A549 (cell line): ENCODE results near the gene ZNF615. TPM values are rescaled to one million over a fixed set of nuclear protein-coding genes. Genes with fewer than 3 reads are reported as not detected.

Source experiments
- ATAC-seq, 2 experiments: fragments of 200-7000 bp in 1 of 2; fragments of >200 bp in 1 of 2; cut with Nextera tagmentation in 1 of 2; cut with Tn5 transposase in 1 of 2; 3 replicates each; pipeline versions ENCODE4 v1.8.0 to v1.9.1; 2018 to 2020; ENCODE audit warnings: mild to moderate bottlenecking in 1 of 2, moderate library complexity in 1 of 2
- CTCF ChIA-PET: fragments of 300-600 bp; sonication (Branson Sonifier 250); formaldehyde crosslinking; extraction: SDS; loops from one replicate; lab custom pipeline; 2021; ENCODE audit warnings: antibody characterized with exemption, inconsistent platforms; lab: Yijun Ruan, JAX
- POLR2A ChIA-PET: fragments of 350-600 bp; formaldehyde crosslinking; extraction: SDS; loops from one replicate; lab custom pipeline; 2021; ENCODE audit warnings: antibody characterized with exemption, inconsistent platforms; lab: Yijun Ruan, JAX
- DNase-seq, 2 experiments: peaks; one replicate each; pipeline versions ENCODE4 v3.0.0 to v3.0.0-alpha.2; 2011 to 2016; ENCODE audit warnings: low read depth in 1 of 2, low spot score in 1 of 2
- FAIRE-seq: peaks from 2 replicates; lab custom pipeline; 2011; peaks lifted over from hg19 to GRCh38; lab: Jason Lieb, UNC
- H3K27ac ChIP-seq, 2 experiments: fragments of >200 bp; sonication (Bioruptor Twin); formaldehyde crosslinking; 3 replicates each; pipeline ENCODE4 v1.5.1; 2016 to 2017
- H3K4me1 ChIP-seq: fragments of >200 bp; sonication (Bioruptor Twin); formaldehyde crosslinking; 3 replicates; pipeline ENCODE4 v1.6.1; 2016
- H3K4me2 ChIP-seq: fragments of >200 bp; sonication (Bioruptor Twin); formaldehyde crosslinking; 3 replicates; pipeline ENCODE4 v1.6.1; 2016
- H3K4me3 ChIP-seq: fragments of >200 bp; sonication (Bioruptor Twin); formaldehyde crosslinking; 3 replicates; pipeline ENCODE4 v1.5.1; 2016
- H3K9me3 ChIP-seq: fragments of >200 bp; sonication (Bioruptor Twin); formaldehyde crosslinking; 3 replicates; pipeline ENCODE4 v1.6.1; 2016
- CBX2 ChIP-seq: fragments of 200-600 bp; sonication (generic); IDR thresholded peaks from 2 replicates; pipeline ENCODE4 v1.6.1; 2016; ENCODE audit warnings: low read depth, mild to moderate bottlenecking, borderline replicate concordance
- CBX8 ChIP-seq: fragments of 200-600 bp; sonication (generic); IDR thresholded peaks from 2 replicates; pipeline ENCODE4 v1.6.1; 2016
- CHD4 ChIP-seq: fragments of 200-600 bp; sonication (generic); IDR thresholded peaks from 2 replicates; pipeline ENCODE4 v1.6.1; 2016; ENCODE audit warnings: antibody characterized with exemption, mild to moderate bottlenecking, borderline replicate concordance
- EHF ChIP-seq: fragments of 250-450 bp; sonication (Bioruptor Pico); IDR thresholded peaks from 2 replicates; pipeline ENCODE4 v1.5.0; 2020; ENCODE audit warnings: mild to moderate bottlenecking
- EHMT2 ChIP-seq: fragments of 200-600 bp; sonication (generic); IDR thresholded peaks from 2 replicates; pipeline ENCODE4 v1.6.1; 2016; ENCODE audit warnings: antibody characterized with exemption, low read depth, mild to moderate bottlenecking, moderate library complexity
- ESRRA ChIP-seq: fragments of 150-350 bp; IDR thresholded peaks from 2 replicates; pipeline ENCODE4 v1.6.1; 2014; ENCODE audit warnings: mild to moderate bottlenecking, low read length, borderline replicate concordance
- FOSB ChIP-seq: fragments of 250-450 bp; sonication (Bioruptor Pico); IDR thresholded peaks from 2 replicates; pipeline ENCODE4 v1.5.0; 2020; ENCODE audit warnings: mild to moderate bottlenecking, moderate library complexity
- FOSL2 ChIP-seq, 2 experiments: fragments of 450-650 bp in 1 of 2; fragments of >200 bp in 1 of 2; sonication (Bioruptor Twin) in 1 of 2; formaldehyde crosslinking; IDR thresholded peaks; 2 replicates each; pipeline versions ENCODE4 v1.5.0 to v1.6.1; 2016 to 2020; ENCODE audit warnings: mild to moderate bottlenecking in 1 of 2, moderate library complexity in 1 of 2
- HEYL ChIP-seq: fragments of 250-450 bp; sonication (Bioruptor Pico); IDR thresholded peaks from 2 replicates; pipeline ENCODE4 v1.8.0; 2021; ENCODE audit warnings: mild to moderate bottlenecking, moderate library complexity
- HOXA7 ChIP-seq: fragments of 250-450 bp; sonication (Bioruptor Pico); IDR thresholded peaks from 2 replicates; pipeline ENCODE4 v1.5.0; 2020; ENCODE audit warnings: mild to moderate bottlenecking, moderate library complexity
- HOXB5 ChIP-seq: fragments of 250-450 bp; sonication (Bioruptor Pico); IDR thresholded peaks from 2 replicates; pipeline ENCODE4 v1.5.0; 2020; ENCODE audit warnings: mild to moderate bottlenecking, moderate library complexity
- KDM1A ChIP-seq: fragments of 200-600 bp; sonication (generic); IDR thresholded peaks from 2 replicates; pipeline ENCODE4 v1.6.1; 2016; ENCODE audit warnings: low read depth, mild to moderate bottlenecking
- KDM5A ChIP-seq: fragments of 200-600 bp; sonication (generic); IDR thresholded peaks from 2 replicates; pipeline ENCODE4 v1.6.1; 2016; ENCODE audit warnings: antibody characterized with exemption, mild to moderate bottlenecking
- MYC ChIP-seq: IDR thresholded peaks from 2 replicates; pipeline ENCODE4 v1.6.1; 2012; ENCODE audit warnings: mild to moderate bottlenecking, inconsistent platforms, low read length, improper control_type of control experiment, borderline replicate concordance
- NR3C1 ChIP-seq: fragments of >200 bp; sonication (Bioruptor Twin); formaldehyde crosslinking; IDR thresholded peaks from 3 replicates; pipeline ENCODE4 v1.6.1; 2017
- PHF8 ChIP-seq: fragments of 200-600 bp; sonication (generic); IDR thresholded peaks from 2 replicates; pipeline ENCODE4 v1.6.1; 2016; ENCODE audit warnings: low read depth, mild to moderate bottlenecking, antibody characterized with exemption, moderate library complexity, borderline replicate concordance
- POLR2A ChIP-seq: IDR thresholded peaks from 2 replicates; pipeline ENCODE4 v1.6.1; 2012; ENCODE audit warnings: mild to moderate bottlenecking, low read length
- POLR2AphosphoS2 ChIP-seq: conservative IDR thresholded peaks from 2 replicates; pipeline ENCODE4 v1.6.1; 2012; ENCODE audit warnings: low read length, improper control_type of control experiment, inconsistent platforms
- RARB ChIP-seq: fragments of 250-450 bp; sonication (Bioruptor Pico); IDR thresholded peaks from 2 replicates; pipeline ENCODE4 v1.8.0; 2021; ENCODE audit warnings: mild to moderate bottlenecking, moderate library complexity
- RFX5 ChIP-seq: fragments of 450-650 bp; IDR thresholded peaks from 2 replicates; pipeline ENCODE4 v1.7.1; 2014; ENCODE audit warnings: antibody characterized with exemption, mild to moderate bottlenecking, moderate library complexity
- SMC3 ChIP-seq: fragments of >200 bp; sonication (Bioruptor Twin); formaldehyde crosslinking; IDR thresholded peaks from 3 replicates; pipeline ENCODE4 v1.6.1; 2018; ENCODE audit warnings: inconsistent platforms
- SREBF2 ChIP-seq: fragments of 450-650 bp; IDR thresholded peaks from 2 replicates; pipeline ENCODE4 v1.6.1; 2014; ENCODE audit warnings: mild to moderate bottlenecking, moderate library complexity
- TFCP2L1 ChIP-seq: fragments of 250-450 bp; sonication (Bioruptor Pico); IDR thresholded peaks from 2 replicates; pipeline ENCODE4 v1.5.0; 2021; ENCODE audit warnings: mild to moderate bottlenecking
- ZFP36 ChIP-seq: fragments of 450-650 bp; IDR thresholded peaks from 2 replicates; pipeline ENCODE4 v1.6.1; 2014; ENCODE audit warnings: borderline replicate concordance; ENCODE audit not compliant: partially characterized antibody
- WGBS: methylation state at CpG from one replicate; pipeline ENCODE4 v1.1.6; 2017; ENCODE audit errors: missing lambda C conversion rate; 5-methylcytosine and 5-hydroxymethylcytosine counted together
- polyA minus RNA-seq: library from RNA; depleted of rRNA, polyadenylated mRNA; stranded (reverse); fragments of >200 nt; gene quantifications from 2 replicates; pipeline ENCODE4 v1.2.3, GENCODE V29; 2011; rRNA and poly(A)+ RNA removed
- polyA plus RNA-seq, 4 experiments: library from polyadenylated mRNA; depleted of rRNA in 3 of 4; stranded (reverse); fragments of >200 nt; fragmentation: RNase III in 1 of 4; extraction: RNeasy Plus Mini Kit Qiagen cat#74134 plus additional on column Dnase treatment in 1 of 4; gene quantifications; 2 replicates in 3 of 4; 3 replicates in 1 of 4; pipeline ENCODE4 v1.2.3, GENCODE V29; 2011 to 2017
- TF ChIP-seq, protein P1 (sequence below): fragments of >200 bp; sonication (Bioruptor Twin); formaldehyde crosslinking; IDR thresholded peaks from 3 replicates; pipeline ENCODE4 v1.5.1; 2016
- TF ChIP-seq, protein P2 (sequence below): fragments of >200 bp; sonication (Bioruptor Twin); formaldehyde crosslinking; IDR thresholded peaks from 3 replicates; pipeline ENCODE4 v1.6.1; 2016
- TF ChIP-seq, protein P3 (sequence below): IDR thresholded peaks from 2 replicates; pipeline ENCODE4 v1.6.1; 2012
- TF ChIP-seq, protein P4 (sequence below): fragments of 450-650 bp; IDR thresholded peaks from 2 replicates; pipeline ENCODE4 v1.6.1; 2014; ENCODE audit warnings: antibody characterized with exemption
- TF ChIP-seq, protein P5 (sequence below): fragments of 150-350 bp; IDR thresholded peaks from 2 replicates; pipeline ENCODE4 v1.6.1; 2014; ENCODE audit warnings: low read depth, mild to moderate bottlenecking, low read length
- TF ChIP-seq, protein P6 (sequence below): fragments of >200 bp; sonication (Bioruptor Twin); formaldehyde crosslinking; IDR thresholded peaks from 2 replicates; pipeline ENCODE4 v1.6.1; 2016
- TF ChIP-seq, protein P7 (sequence below): fragments of 200-600 bp; sonication (generic); IDR thresholded peaks from 2 replicates; pipeline ENCODE4 v1.6.1; 2016; ENCODE audit warnings: antibody characterized with exemption, mild to moderate bottlenecking, moderate library complexity

The ZNF615 gene
- polyA plus RNA-seq (2011; rRNA removed), result 9.4 and 9.9 TPM in 2 replicates
- polyA plus RNA-seq (2012; cell fraction: cytosol; rRNA removed), result 2.2 and 2.9 TPM in 2 replicates
- 1.2 and 1.8 TPM in 2 replicates for polyA plus RNA-seq (2012; cell fraction: nucleus; rRNA removed)
- polyA plus RNA-seq (2017; fragmentation: RNase III; extraction: RNeasy Plus Mini Kit Qiagen cat#74134 plus additional on column Dnase treatment), result 6.2 to 7.5 TPM (median 6.5 TPM) in 3 replicates
- 13.5 and 17.6 TPM in 2 replicates for polyA minus RNA-seq

DNA sequence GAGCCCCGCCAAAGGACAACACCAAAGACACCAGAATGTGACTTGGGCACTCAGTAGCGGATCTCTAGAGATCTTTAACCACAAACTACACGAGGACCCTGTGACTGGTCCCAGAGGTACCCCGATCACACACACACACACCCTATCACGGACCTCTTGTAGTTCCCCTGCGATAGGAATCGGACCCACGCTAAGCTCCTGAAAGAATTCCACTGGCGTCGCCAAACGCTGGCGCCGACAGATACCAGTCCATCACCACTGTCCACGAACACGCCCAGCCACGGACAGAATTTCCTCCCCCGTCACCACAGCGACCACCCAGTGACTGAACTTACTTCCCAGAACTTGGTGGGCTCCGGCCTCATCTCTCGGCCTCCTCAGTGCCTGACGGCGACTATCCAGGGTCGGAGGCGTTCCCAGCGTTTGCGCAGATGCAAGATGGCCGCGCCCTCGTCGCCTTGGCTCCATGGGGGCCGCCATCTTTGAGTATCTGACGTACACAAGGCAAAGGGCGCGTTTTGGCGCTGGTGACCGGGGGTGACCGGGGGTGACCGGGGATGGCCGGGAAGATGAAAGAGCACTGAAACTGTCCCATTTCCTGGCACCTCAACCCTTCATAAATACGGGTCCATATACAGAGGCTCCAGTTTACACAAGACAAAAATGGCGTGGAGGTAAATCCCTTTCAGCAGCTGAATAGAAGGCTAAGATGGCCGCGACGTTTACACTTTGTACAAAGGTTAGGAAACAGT, at the start of gene ZNF615:
Gene ZNF615, minus strand, starts transcription at position 406 of the 752 bp plus-strand sequence. CDS start 4,500 bp downstream, outside the sequence.
- FAIRE-seq (peak; percentile 83), ATAC-seq (peak; percentile 99), DNase-seq (peak; percentile 75 to 93)
- H3K9me3 ChIP-seq, result peaks cover 86% of the 10 kb centered on the region
- H3K27ac ChIP-seq, result peak within 1 kb of the TSS; percentile 79 to 82
- CTCF ChIA-PET, result no interaction called here
- 3% methylated on average over 44 of the region's 44 CpGs for WGBS
- peak within 1 kb of the TSS; percentile 75 for H3K4me3 ChIP-seq
- H3K4me2 ChIP-seq, result peak within 1 kb of the TSS; percentile 60
- no peaks in the 10 kb centered on the region for H3K4me1 ChIP-seq
- POLR2A ChIA-PET, result interaction anchor here (0.6 to 1.5 kb wide), 4 partner anchors 13 to 264 kb away, joined by 3 to 6 read pairs (median 4); partner anchors contain the start of gene ZNF614
- TF ChIP-seq, protein P1, sequence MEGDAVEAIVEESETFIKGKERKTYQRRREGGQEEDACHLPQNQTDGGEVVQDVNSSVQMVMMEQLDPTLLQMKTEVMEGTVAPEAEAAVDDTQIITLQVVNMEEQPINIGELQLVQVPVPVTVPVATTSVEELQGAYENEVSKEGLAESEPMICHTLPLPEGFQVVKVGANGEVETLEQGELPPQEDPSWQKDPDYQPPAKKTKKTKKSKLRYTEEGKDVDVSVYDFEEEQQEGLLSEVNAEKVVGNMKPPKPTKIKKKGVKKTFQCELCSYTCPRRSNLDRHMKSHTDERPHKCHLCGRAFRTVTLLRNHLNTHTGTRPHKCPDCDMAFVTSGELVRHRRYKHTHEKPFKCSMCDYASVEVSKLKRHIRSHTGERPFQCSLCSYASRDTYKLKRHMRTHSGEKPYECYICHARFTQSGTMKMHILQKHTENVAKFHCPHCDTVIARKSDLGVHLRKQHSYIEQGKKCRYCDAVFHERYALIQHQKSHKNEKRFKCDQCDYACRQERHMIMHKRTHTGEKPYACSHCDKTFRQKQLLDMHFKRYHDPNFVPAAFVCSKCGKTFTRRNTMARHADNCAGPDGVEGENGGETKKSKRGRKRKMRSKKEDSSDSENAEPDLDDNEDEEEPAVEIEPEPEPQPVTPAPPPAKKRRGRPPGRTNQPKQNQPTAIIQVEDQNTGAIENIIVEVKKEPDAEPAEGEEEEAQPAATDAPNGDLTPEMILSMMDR, result no peak
- no peak for TF ChIP-seq SREBF2
- TF ChIP-seq, protein P2, sequence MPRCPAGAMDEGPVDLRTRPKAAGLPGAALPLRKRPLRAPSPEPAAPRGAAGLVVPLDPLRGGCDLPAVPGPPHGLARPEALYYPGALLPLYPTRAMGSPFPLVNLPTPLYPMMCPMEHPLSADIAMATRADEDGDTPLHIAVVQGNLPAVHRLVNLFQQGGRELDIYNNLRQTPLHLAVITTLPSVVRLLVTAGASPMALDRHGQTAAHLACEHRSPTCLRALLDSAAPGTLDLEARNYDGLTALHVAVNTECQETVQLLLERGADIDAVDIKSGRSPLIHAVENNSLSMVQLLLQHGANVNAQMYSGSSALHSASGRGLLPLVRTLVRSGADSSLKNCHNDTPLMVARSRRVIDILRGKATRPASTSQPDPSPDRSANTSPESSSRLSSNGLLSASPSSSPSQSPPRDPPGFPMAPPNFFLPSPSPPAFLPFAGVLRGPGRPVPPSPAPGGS, result no peak
- TF ChIP-seq POLR2AphosphoS2, result no peak
- TF ChIP-seq, protein P3, sequence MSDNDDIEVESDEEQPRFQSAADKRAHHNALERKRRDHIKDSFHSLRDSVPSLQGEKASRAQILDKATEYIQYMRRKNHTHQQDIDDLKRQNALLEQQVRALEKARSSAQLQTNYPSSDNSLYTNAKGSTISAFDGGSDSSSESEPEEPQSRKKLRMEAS, result peak; percentile 47
- peak; percentile 63; the same call in 1 of the 2 replicates for TF ChIP-seq HOXB5 (CRISPR knock-in tag)
- TF ChIP-seq RFX5, result no peak
- TF ChIP-seq CBX2, result no peak
- no peak for TF ChIP-seq FOSB (CRISPR knock-in tag)
- no peak for TF ChIP-seq CHD4
- TF ChIP-seq SMC3, result no peak
- TF ChIP-seq MYC, result no peak
- TF ChIP-seq ESRRA, result no peak
- TF ChIP-seq CBX8, result no peak
- TF ChIP-seq EHMT2, result no peak
- TF ChIP-seq, protein P4, sequence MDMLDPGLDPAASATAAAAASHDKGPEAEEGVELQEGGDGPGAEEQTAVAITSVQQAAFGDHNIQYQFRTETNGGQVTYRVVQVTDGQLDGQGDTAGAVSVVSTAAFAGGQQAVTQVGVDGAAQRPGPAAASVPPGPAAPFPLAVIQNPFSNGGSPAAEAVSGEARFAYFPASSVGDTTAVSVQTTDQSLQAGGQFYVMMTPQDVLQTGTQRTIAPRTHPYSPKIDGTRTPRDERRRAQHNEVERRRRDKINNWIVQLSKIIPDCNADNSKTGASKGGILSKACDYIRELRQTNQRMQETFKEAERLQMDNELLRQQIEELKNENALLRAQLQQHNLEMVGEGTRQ, result no peak
- no peak for TF ChIP-seq HOXA7 (CRISPR knock-in tag)
- TF ChIP-seq POLR2A, result peak; percentile 47
- TF ChIP-seq HEYL (CRISPR knock-in tag), result no peak
- TF ChIP-seq, protein P5, sequence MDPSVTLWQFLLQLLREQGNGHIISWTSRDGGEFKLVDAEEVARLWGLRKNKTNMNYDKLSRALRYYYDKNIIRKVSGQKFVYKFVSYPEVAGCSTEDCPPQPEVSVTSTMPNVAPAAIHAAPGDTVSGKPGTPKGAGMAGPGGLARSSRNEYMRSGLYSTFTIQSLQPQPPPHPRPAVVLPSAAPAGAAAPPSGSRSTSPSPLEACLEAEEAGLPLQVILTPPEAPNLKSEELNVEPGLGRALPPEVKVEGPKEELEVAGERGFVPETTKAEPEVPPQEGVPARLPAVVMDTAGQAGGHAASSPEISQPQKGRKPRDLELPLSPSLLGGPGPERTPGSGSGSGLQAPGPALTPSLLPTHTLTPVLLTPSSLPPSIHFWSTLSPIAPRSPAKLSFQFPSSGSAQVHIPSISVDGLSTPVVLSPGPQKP, result no peak
- TF ChIP-seq RARB (CRISPR knock-in tag), result no peak
- TF ChIP-seq, protein P6, sequence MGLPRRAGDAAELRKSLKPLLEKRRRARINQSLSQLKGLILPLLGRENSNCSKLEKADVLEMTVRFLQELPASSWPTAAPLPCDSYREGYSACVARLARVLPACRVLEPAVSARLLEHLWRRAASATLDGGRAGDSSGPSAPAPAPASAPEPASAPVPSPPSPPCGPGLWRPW, result no peak
- TF ChIP-seq KDM5A, result no peak
- TF ChIP-seq ZFP36, result no peak
- no peak for TF ChIP-seq EHF (CRISPR knock-in tag)
- no peak for TF ChIP-seq NR3C1
- TF ChIP-seq TFCP2L1 (CRISPR knock-in tag), result no peak
- peak; percentile 25; the same call in 1 of the 2 replicates for TF ChIP-seq PHF8
- TF ChIP-seq, protein P7, sequence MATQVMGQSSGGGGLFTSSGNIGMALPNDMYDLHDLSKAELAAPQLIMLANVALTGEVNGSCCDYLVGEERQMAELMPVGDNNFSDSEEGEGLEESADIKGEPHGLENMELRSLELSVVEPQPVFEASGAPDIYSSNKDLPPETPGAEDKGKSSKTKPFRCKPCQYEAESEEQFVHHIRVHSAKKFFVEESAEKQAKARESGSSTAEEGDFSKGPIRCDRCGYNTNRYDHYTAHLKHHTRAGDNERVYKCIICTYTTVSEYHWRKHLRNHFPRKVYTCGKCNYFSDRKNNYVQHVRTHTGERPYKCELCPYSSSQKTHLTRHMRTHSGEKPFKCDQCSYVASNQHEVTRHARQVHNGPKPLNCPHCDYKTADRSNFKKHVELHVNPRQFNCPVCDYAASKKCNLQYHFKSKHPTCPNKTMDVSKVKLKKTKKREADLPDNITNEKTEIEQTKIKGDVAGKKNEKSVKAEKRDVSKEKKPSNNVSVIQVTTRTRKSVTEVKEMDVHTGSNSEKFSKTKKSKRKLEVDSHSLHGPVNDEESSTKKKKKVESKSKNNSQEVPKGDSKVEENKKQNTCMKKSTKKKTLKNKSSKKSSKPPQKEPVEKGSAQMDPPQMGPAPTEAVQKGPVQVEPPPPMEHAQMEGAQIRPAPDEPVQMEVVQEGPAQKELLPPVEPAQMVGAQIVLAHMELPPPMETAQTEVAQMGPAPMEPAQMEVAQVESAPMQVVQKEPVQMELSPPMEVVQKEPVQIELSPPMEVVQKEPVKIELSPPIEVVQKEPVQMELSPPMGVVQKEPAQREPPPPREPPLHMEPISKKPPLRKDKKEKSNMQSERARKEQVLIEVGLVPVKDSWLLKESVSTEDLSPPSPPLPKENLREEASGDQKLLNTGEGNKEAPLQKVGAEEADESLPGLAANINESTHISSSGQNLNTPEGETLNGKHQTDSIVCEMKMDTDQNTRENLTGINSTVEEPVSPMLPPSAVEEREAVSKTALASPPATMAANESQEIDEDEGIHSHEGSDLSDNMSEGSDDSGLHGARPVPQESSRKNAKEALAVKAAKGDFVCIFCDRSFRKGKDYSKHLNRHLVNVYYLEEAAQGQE, result no peak
- TF ChIP-seq FOSL2 (IDR thresholded peaks at IDR 0.05), result no peak
- TF ChIP-seq FOSL2 (CRISPR knock-in tag; IDR thresholded peaks at IDR 0.05), result no peak
- TF ChIP-seq KDM1A, result peak; percentile 49; the same call in 1 of the 2 replicates
